A549 (cell line): ENCODE data around the gene PLXNA1. TPM values are rescaled to one million over a fixed set of nuclear protein-coding genes. Genes with fewer than 3 reads are reported as not detected.

ENCODE experiments used
- ATAC-seq, 2 experiments: fragments of 200-7000 bp in 1 of 2; fragments of >200 bp in 1 of 2; cut with Nextera tagmentation in 1 of 2; cut with Tn5 transposase in 1 of 2; 3 replicates each; pipeline versions ENCODE4 v1.8.0 to v1.9.1; 2018 to 2020; ENCODE audit warnings: mild to moderate bottlenecking in 1 of 2, moderate library complexity in 1 of 2
- CTCF ChIA-PET: fragments of 300-600 bp; sonication (Branson Sonifier 250); formaldehyde crosslinking; extraction: SDS; loops from one replicate; lab custom pipeline; 2021; ENCODE audit warnings: antibody characterized with exemption, inconsistent platforms; lab: Yijun Ruan, JAX
- POLR2A ChIA-PET: fragments of 350-600 bp; formaldehyde crosslinking; extraction: SDS; loops from one replicate; lab custom pipeline; 2021; ENCODE audit warnings: antibody characterized with exemption, inconsistent platforms; lab: Yijun Ruan, JAX
- DNase-seq, 2 experiments: peaks; one replicate each; pipeline versions ENCODE4 v3.0.0 to v3.0.0-alpha.2; 2011 to 2016; ENCODE audit warnings: low read depth in 1 of 2, low spot score in 1 of 2
- FAIRE-seq: peaks from 2 replicates; lab custom pipeline; 2011; peaks lifted over from hg19 to GRCh38; lab: Jason Lieb, UNC
- H3K27ac ChIP-seq, 2 experiments: fragments of >200 bp; sonication (Bioruptor Twin); formaldehyde crosslinking; 3 replicates each; pipeline ENCODE4 v1.5.1; 2016 to 2017
- H3K4me1 ChIP-seq: fragments of >200 bp; sonication (Bioruptor Twin); formaldehyde crosslinking; 3 replicates; pipeline ENCODE4 v1.6.1; 2016
- H3K4me2 ChIP-seq: fragments of >200 bp; sonication (Bioruptor Twin); formaldehyde crosslinking; 3 replicates; pipeline ENCODE4 v1.6.1; 2016
- H3K4me3 ChIP-seq: fragments of >200 bp; sonication (Bioruptor Twin); formaldehyde crosslinking; 3 replicates; pipeline ENCODE4 v1.5.1; 2016
- H3K9me3 ChIP-seq: fragments of >200 bp; sonication (Bioruptor Twin); formaldehyde crosslinking; 3 replicates; pipeline ENCODE4 v1.6.1; 2016
- BHLHE40 ChIP-seq: IDR thresholded peaks from 2 replicates; pipeline ENCODE4 v1.6.1; 2012; ENCODE audit warnings: low read depth, low read length, inconsistent platforms
- CBX2 ChIP-seq: fragments of 200-600 bp; sonication (generic); IDR thresholded peaks from 2 replicates; pipeline ENCODE4 v1.6.1; 2016; ENCODE audit warnings: low read depth, mild to moderate bottlenecking, borderline replicate concordance
- CEBPB ChIP-seq, 2 experiments: fragments of >200 bp in 1 of 2; sonication (Bioruptor Twin) in 1 of 2; formaldehyde crosslinking in 1 of 2; IDR thresholded peaks; 2 replicates each; pipeline ENCODE4 v1.6.1; 2012 to 2016
- CHD2 ChIP-seq: fragments of 150-350 bp; IDR thresholded peaks from 2 replicates; pipeline ENCODE4 v1.6.1; 2014; ENCODE audit warnings: low read length; ENCODE audit not compliant: partially characterized antibody
- CHD4 ChIP-seq: fragments of 200-600 bp; sonication (generic); IDR thresholded peaks from 2 replicates; pipeline ENCODE4 v1.6.1; 2016; ENCODE audit warnings: antibody characterized with exemption, mild to moderate bottlenecking, borderline replicate concordance
- EP300 ChIP-seq, 2 experiments: fragments of >200 bp; sonication (Bioruptor Twin); formaldehyde crosslinking; IDR thresholded peaks; 2 replicates in 1 of 2; 3 replicates in 1 of 2; pipeline ENCODE4 v1.6.1; 2016 to 2017
- ESRRA ChIP-seq: fragments of 150-350 bp; IDR thresholded peaks from 2 replicates; pipeline ENCODE4 v1.6.1; 2014; ENCODE audit warnings: mild to moderate bottlenecking, low read length, borderline replicate concordance
- FOSB ChIP-seq: fragments of 250-450 bp; sonication (Bioruptor Pico); IDR thresholded peaks from 2 replicates; pipeline ENCODE4 v1.5.0; 2020; ENCODE audit warnings: mild to moderate bottlenecking, moderate library complexity
- FOSL2 ChIP-seq, 2 experiments: fragments of 450-650 bp in 1 of 2; fragments of >200 bp in 1 of 2; sonication (Bioruptor Twin) in 1 of 2; formaldehyde crosslinking; IDR thresholded peaks; 2 replicates each; pipeline versions ENCODE4 v1.5.0 to v1.6.1; 2016 to 2020; ENCODE audit warnings: mild to moderate bottlenecking in 1 of 2, moderate library complexity in 1 of 2
- FOXS1 ChIP-seq: fragments of 250-450 bp; sonication (Bioruptor Pico); IDR thresholded peaks from 2 replicates; pipeline ENCODE4 v1.5.0; 2020; ENCODE audit warnings: mild to moderate bottlenecking, moderate library complexity
- GATA3 ChIP-seq: IDR thresholded peaks from 2 replicates; pipeline ENCODE4 v1.6.1; 2012; ENCODE audit warnings: borderline replicate concordance
- HEYL ChIP-seq: fragments of 250-450 bp; sonication (Bioruptor Pico); IDR thresholded peaks from 2 replicates; pipeline ENCODE4 v1.8.0; 2021; ENCODE audit warnings: mild to moderate bottlenecking, moderate library complexity
- KDM5A ChIP-seq: fragments of 200-600 bp; sonication (generic); IDR thresholded peaks from 2 replicates; pipeline ENCODE4 v1.6.1; 2016; ENCODE audit warnings: antibody characterized with exemption, mild to moderate bottlenecking
- MAZ ChIP-seq: fragments of 150-350 bp; IDR thresholded peaks from 2 replicates; pipeline ENCODE4 v1.6.1; 2014; ENCODE audit warnings: antibody characterized with exemption, low read depth, low read length, borderline replicate concordance
- NPAS2 ChIP-seq: fragments of 250-450 bp; sonication (Bioruptor Pico); IDR thresholded peaks from 2 replicates; pipeline ENCODE4 v1.8.0; 2022; ENCODE audit warnings: mild to moderate bottlenecking, moderate library complexity, borderline replicate concordance
- PBX3 ChIP-seq: IDR thresholded peaks from 2 replicates; pipeline ENCODE4 v1.6.1; 2012
- POLR2A ChIP-seq: IDR thresholded peaks from 2 replicates; pipeline ENCODE4 v1.6.1; 2012; ENCODE audit warnings: mild to moderate bottlenecking, low read length
- REST ChIP-seq: fragments of 200-600 bp; sonication (generic); IDR thresholded peaks from 2 replicates; pipeline ENCODE4 v1.6.1; 2016; ENCODE audit warnings: antibody characterized with exemption, mild to moderate bottlenecking, moderate library complexity
- RFX5 ChIP-seq: fragments of 450-650 bp; IDR thresholded peaks from 2 replicates; pipeline ENCODE4 v1.7.1; 2014; ENCODE audit warnings: antibody characterized with exemption, mild to moderate bottlenecking, moderate library complexity
- RNF2 ChIP-seq: fragments of 200-600 bp; sonication (generic); IDR thresholded peaks from 2 replicates; pipeline ENCODE4 v1.6.1; 2016; ENCODE audit warnings: low read depth, mild to moderate bottlenecking, antibody characterized with exemption, moderate library complexity, borderline replicate concordance
- SREBF2 ChIP-seq: fragments of 450-650 bp; IDR thresholded peaks from 2 replicates; pipeline ENCODE4 v1.6.1; 2014; ENCODE audit warnings: mild to moderate bottlenecking, moderate library complexity
- TFCP2L1 ChIP-seq: fragments of 250-450 bp; sonication (Bioruptor Pico); IDR thresholded peaks from 2 replicates; pipeline ENCODE4 v1.5.0; 2021; ENCODE audit warnings: mild to moderate bottlenecking
- ZC3H11A ChIP-seq: fragments of 450-650 bp; IDR thresholded peaks from 2 replicates; pipeline ENCODE4 v1.6.1; 2014; ENCODE audit warnings: antibody characterized with exemption, mild to moderate bottlenecking
- ZNF302 ChIP-seq: fragments of 250-450 bp; sonication (Bioruptor Pico); IDR thresholded peaks from 2 replicates; pipeline ENCODE4 v1.9.0; 2021; ENCODE audit warnings: inconsistent platforms, mild to moderate bottlenecking, moderate library complexity
- WGBS: methylation state at CpG from one replicate; pipeline ENCODE4 v1.1.6; 2017; ENCODE audit errors: missing lambda C conversion rate; 5-methylcytosine and 5-hydroxymethylcytosine counted together
- polyA plus RNA-seq, 4 experiments: library from polyadenylated mRNA; depleted of rRNA in 3 of 4; stranded (reverse); fragments of >200 nt; fragmentation: RNase III in 1 of 4; extraction: RNeasy Plus Mini Kit Qiagen cat#74134 plus additional on column Dnase treatment in 1 of 4; gene quantifications; 2 replicates in 3 of 4; 3 replicates in 1 of 4; pipeline ENCODE4 v1.2.3, GENCODE V29; 2011 to 2017
- TF ChIP-seq, protein P1 (sequence below): fragments of >200 bp; sonication (Bioruptor Twin); formaldehyde crosslinking; IDR thresholded peaks from 3 replicates; pipeline ENCODE4 v1.5.1; 2016
- TF ChIP-seq, protein P2 (sequence below): fragments of 450-650 bp; IDR thresholded peaks from 2 replicates; pipeline ENCODE4 v1.6.1; 2014; ENCODE audit warnings: antibody characterized with exemption

The PLXNA1 gene
- polyA plus RNA-seq, 2 of the 4 experiments (the other 2 are of a cell fraction), result 9.1 to 16.3 TPM

GRCh38 chr3:126964950-126965349, 18.0 kb upstream of the PLXNA1 start:
- ATAC-seq, result no peak
- FAIRE-seq, result no peak
- CTCF ChIA-PET, result interaction anchor here (1.2 to 1.3 kb wide), 2 partner anchors 10 to 18 kb away, joined by 3 to 4 read pairs; partner anchors contain the start of gene PLXNA1

DNA sequence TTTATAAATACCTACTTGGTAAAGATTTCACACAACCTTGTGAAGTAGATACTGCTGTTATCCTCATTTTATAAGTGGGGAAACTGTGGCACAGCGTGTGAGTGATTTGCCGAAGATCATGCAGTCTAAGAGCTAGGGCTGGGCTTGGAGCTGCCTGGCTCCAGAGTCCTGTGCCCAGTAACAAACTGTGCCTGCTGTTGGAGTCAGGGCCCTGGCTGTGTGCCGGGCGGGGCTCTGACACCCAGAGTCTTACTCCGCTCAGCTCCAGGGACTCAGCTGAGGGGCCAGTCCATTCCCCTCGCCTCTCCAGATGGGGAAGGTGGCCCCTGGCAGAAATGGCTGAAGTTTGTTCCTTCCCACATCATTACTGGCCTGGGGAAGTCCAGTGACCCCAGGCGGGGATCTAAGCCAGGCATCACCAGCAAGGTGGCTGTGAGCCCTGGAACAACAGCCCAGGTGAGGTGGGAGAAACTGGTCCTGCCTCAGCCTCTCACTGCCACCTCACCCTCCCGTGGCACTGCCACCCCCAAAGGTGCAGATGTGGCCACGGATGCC, 17.3 kb upstream of the PLXNA1 start:
- DNase-seq (no peak), ATAC-seq (no peak), FAIRE-seq (no peak)
- peaks cover 6% of the 10 kb centered on the region; the same call in 2 of the 3 replicates for H3K4me1 ChIP-seq
- H3K27ac ChIP-seq, result no peak overlapping the region
- H3K4me2 ChIP-seq, result no peak overlapping the region
- POLR2A ChIA-PET, result no interaction called here
- CTCF ChIA-PET, result interaction anchor here (1.2 to 1.3 kb wide), 2 partner anchors 10 to 17 kb away, joined by 3 to 4 read pairs; partner anchors contain the start of gene PLXNA1
- WGBS, result 97% methylated on average over 4 of the region's 9 CpGs
- H3K4me3 ChIP-seq, result no peak overlapping the region
- no peaks in the 10 kb centered on the region for H3K9me3 ChIP-seq
- TF ChIP-seq CHD2 (no peak), GATA3 (no peak), KDM5A (no peak), SREBF2 (no peak), ESRRA (no peak), ZNF302 (CRISPR knock-in tag) (no peak)

More at GRCh38 chr3:126964950-126965349, 18.0 kb upstream of the PLXNA1 start:
- peaks cover 12% of the 10 kb centered on the region for H3K4me1 ChIP-seq
- H3K27ac ChIP-seq, result no peak overlapping the region
- no peak overlapping the region for H3K4me3 ChIP-seq
- no peak overlapping the region for H3K4me2 ChIP-seq
- TF ChIP-seq, protein P1, sequence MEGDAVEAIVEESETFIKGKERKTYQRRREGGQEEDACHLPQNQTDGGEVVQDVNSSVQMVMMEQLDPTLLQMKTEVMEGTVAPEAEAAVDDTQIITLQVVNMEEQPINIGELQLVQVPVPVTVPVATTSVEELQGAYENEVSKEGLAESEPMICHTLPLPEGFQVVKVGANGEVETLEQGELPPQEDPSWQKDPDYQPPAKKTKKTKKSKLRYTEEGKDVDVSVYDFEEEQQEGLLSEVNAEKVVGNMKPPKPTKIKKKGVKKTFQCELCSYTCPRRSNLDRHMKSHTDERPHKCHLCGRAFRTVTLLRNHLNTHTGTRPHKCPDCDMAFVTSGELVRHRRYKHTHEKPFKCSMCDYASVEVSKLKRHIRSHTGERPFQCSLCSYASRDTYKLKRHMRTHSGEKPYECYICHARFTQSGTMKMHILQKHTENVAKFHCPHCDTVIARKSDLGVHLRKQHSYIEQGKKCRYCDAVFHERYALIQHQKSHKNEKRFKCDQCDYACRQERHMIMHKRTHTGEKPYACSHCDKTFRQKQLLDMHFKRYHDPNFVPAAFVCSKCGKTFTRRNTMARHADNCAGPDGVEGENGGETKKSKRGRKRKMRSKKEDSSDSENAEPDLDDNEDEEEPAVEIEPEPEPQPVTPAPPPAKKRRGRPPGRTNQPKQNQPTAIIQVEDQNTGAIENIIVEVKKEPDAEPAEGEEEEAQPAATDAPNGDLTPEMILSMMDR, result no peak
- TF ChIP-seq RNF2 (no peak), BHLHE40 (no peak), HEYL (CRISPR knock-in tag) (no peak)
- 89% methylated on average over 5 of the region's 10 CpGs for WGBS
- POLR2A ChIA-PET, result no interaction called here
- no peaks in the 10 kb centered on the region for H3K9me3 ChIP-seq
- DNase-seq, result no peak

GRCh38 chr3:126967386-126967785, 15.5 kb upstream of the PLXNA1 start:
- TF ChIP-seq MAZ, result no peak
- no peak for TF ChIP-seq ZC3H11A
- TF ChIP-seq FOSB (CRISPR knock-in tag), result no peak
- TF ChIP-seq CBX2, result no peak
- no peak for TF ChIP-seq EP300 (IDR thresholded peaks at IDR 0.05)
- no peak for TF ChIP-seq RFX5
- no peak for TF ChIP-seq FOXS1 (CRISPR knock-in tag)
- no peak for TF ChIP-seq FOSL2 (IDR thresholded peaks at IDR 0.05)
- no peak for TF ChIP-seq FOSL2 (CRISPR knock-in tag; IDR thresholded peaks at IDR 0.05)
- no peak for TF ChIP-seq CHD4
- no peak for TF ChIP-seq TFCP2L1 (CRISPR knock-in tag)
- no peak for TF ChIP-seq PBX3
- TF ChIP-seq CEBPB (IDR thresholded peaks at IDR 0.05), result no peak
- TF ChIP-seq REST, result no peak
- TF ChIP-seq SREBF2, result no peak
- TF ChIP-seq NPAS2 (CRISPR knock-in tag), result no peak
- TF ChIP-seq HEYL (CRISPR knock-in tag), result no peak
- no peak for TF ChIP-seq POLR2A
- TF ChIP-seq ZNF302 (CRISPR knock-in tag), result no peak
- no peak for TF ChIP-seq GATA3
- TF ChIP-seq, protein P2, sequence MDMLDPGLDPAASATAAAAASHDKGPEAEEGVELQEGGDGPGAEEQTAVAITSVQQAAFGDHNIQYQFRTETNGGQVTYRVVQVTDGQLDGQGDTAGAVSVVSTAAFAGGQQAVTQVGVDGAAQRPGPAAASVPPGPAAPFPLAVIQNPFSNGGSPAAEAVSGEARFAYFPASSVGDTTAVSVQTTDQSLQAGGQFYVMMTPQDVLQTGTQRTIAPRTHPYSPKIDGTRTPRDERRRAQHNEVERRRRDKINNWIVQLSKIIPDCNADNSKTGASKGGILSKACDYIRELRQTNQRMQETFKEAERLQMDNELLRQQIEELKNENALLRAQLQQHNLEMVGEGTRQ, result no peak
- TF ChIP-seq, all 56 proteins: peak for 0
- H3K4me3 ChIP-seq, result no peak overlapping the region
- no peaks in the 10 kb centered on the region for H3K4me1 ChIP-seq
- no peaks in the 10 kb centered on the region for H3K9me3 ChIP-seq
- ChIA-PET CTCF (interaction anchor here (1.0 kb wide), 1 partner anchor 215 kb away, joined by 4 read pairs; no protein-coding TSS in a partner anchor), POLR2A (no interaction called here)
- ATAC-seq, result no peak
- H3K4me2 ChIP-seq, result no peak overlapping the region
- no peak overlapping the region for H3K27ac ChIP-seq
- FAIRE-seq, result no peak
- no peak for DNase-seq
- WGBS, result 93% methylated on average over 5 of the region's 10 CpGs
